Esophagus squamous epithelium (tissue), 5 donors: ENCODE data around the gene MMP8. TPM values are rescaled to one million over a fixed set of nuclear protein-coding genes. Genes with fewer than 3 reads are reported as not detected.

Experiments
- DNase-seq: peaks from one replicate; lab custom pipeline; 2025; lab: John Stamatoyannopoulos, UW
- H3K27ac ChIP-seq, 4 donors: fragments of 200-600 bp; sonication (generic); one replicate each; pipeline ENCODE4 v1.5.1; 2016 to 2019; ENCODE audit warnings: mild to moderate bottlenecking in 1 of 4
- H3K27me3 ChIP-seq, 4 donors: fragments of 200-600 bp; sonication (generic); 1 replicate in 3 of 4; 2 replicates in 1 of 4; pipeline versions ENCODE4 v1.5.1 to v1.6.0; 2017 to 2021; ENCODE audit warnings: antibody characterized with exemption in 1 of 4
- H3K36me3 ChIP-seq, 3 donors: fragments of 200-600 bp; sonication (generic); one replicate each; pipeline ENCODE4 v1.5.1; 2016 to 2019
- H3K4me1 ChIP-seq, 3 donors: fragments of 200-600 bp; sonication (generic); one replicate each; pipeline ENCODE4 v1.5.1; 2017 to 2019
- H3K4me3 ChIP-seq, 4 donors: fragments of 200-600 bp; sonication (generic); 1 replicate in 3 of 4; 2 replicates in 1 of 4; pipeline ENCODE4 v1.5.1; 2016 to 2019; ENCODE audit warnings: mild to moderate bottlenecking in 2 of 4, moderate library complexity in 1 of 4
- H3K9me3 ChIP-seq, 3 donors: fragments of 200-600 bp; sonication (generic); one replicate each; pipeline ENCODE4 v1.5.1; 2016 to 2019
- POLR2A ChIP-seq, 4 donors: fragments of 450-650 bp; IDR thresholded peaks; one replicate each; pipeline ENCODE4 v1.6.1; 2017; ENCODE audit warnings: antibody characterized with exemption in 4 of 4, mild to moderate bottlenecking in 4 of 4, moderate library complexity in 3 of 4
- WGBS, 2 donors: methylation state at CpG; one replicate each; pipeline ENCODE4 v1.1.5; 2018; 5-methylcytosine and 5-hydroxymethylcytosine counted together
- intact Hi-C: fragments of 100-400 bp; cut with DNase I; formaldehyde crosslinking; loops from one replicate; pipeline ENCODE4 v1.15.0; 2022
- total RNA-seq, 4 donors: library from RNA; depleted of rRNA; stranded (reverse); fragments of >200 nt; gene quantifications; one replicate each; pipeline ENCODE4 v1.1.0, GENCODE V29; 2016
- TF ChIP-seq, protein P1 (sequence below), 6 experiments: fragments of 450-650 bp in 4 of 6; fragments of 200-600 bp in 2 of 6; sonication (generic) in 2 of 6; IDR thresholded peaks; one replicate each; pipeline ENCODE4 v1.5.1; 2016 to 2019; ENCODE audit warnings: antibody characterized with exemption in 6 of 6, mild to moderate bottlenecking in 4 of 6, moderate library complexity in 4 of 6
- donor health status: DM: yes; HTN: yes; CAD: no.

MMP8 gene
- total RNA-seq, 4 donors from 2014 or later = not detected

DNA sequence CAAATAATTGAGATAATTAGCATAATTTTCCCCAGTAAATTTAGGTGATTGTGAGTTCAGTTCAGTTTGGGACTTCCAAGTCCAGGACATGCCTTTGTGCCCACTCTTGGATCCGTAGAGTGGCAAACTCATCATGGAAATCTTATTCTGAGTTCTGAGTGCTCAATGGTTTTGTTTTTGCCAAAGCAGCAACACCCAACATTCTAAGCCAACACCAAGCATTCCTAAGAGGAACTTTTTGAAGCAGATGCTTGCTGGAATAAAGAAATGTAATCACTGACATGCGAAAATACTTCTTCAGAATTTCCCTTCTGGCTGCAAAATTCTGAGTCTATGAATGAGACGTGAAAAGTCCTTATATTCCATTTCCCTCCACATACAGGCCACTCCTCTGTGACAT is 29.6 kb downstream of the MMP8 start:
- no peaks in the 10 kb centered on the region for H3K36me3 ChIP-seq
- intact Hi-C loops = no loop called here
- TF ChIP-seq, protein P1, sequence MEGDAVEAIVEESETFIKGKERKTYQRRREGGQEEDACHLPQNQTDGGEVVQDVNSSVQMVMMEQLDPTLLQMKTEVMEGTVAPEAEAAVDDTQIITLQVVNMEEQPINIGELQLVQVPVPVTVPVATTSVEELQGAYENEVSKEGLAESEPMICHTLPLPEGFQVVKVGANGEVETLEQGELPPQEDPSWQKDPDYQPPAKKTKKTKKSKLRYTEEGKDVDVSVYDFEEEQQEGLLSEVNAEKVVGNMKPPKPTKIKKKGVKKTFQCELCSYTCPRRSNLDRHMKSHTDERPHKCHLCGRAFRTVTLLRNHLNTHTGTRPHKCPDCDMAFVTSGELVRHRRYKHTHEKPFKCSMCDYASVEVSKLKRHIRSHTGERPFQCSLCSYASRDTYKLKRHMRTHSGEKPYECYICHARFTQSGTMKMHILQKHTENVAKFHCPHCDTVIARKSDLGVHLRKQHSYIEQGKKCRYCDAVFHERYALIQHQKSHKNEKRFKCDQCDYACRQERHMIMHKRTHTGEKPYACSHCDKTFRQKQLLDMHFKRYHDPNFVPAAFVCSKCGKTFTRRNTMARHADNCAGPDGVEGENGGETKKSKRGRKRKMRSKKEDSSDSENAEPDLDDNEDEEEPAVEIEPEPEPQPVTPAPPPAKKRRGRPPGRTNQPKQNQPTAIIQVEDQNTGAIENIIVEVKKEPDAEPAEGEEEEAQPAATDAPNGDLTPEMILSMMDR (IDR thresholded peaks at IDR 0.05) = no peak
- TF ChIP-seq POLR2A (IDR thresholded peaks at IDR 0.05) = no peak
- no peaks in the 10 kb centered on the region for H3K27me3 ChIP-seq
- H3K4me1 ChIP-seq = no peaks in the 10 kb centered on the region
- no peaks in the 10 kb centered on the region for H3K9me3 ChIP-seq
- no peak overlapping the region for H3K27ac ChIP-seq
- no peak for DNase-seq
- no peak overlapping the region for H3K4me3 ChIP-seq
- 63 to 69% methylated on average over 3 of the region's 3 CpGs for WGBS, 2 donors

GRCh38 chr11:102685754-102686153 is 39.0 kb downstream of the MMP8 start:
- DNase-seq = no peak
- Histone ChIP-seq H3K4me3 (no peak overlapping the region), H3K27me3 (no peaks in the 10 kb centered on the region), H3K9me3 (no peaks in the 10 kb centered on the region), H3K27ac (peak overlapping the region in 3 of 4 donors; percentile 15 to 52 (median 43)), H3K36me3 (no peaks in the 10 kb centered on the region), H3K4me1 (peaks cover 0 to 16% (median 0%) of the 10 kb centered on the region in 3 donors)
- no peak for TF ChIP-seq POLR2A (IDR thresholded peaks at IDR 0.05)
- TF ChIP-seq, protein P1 (IDR thresholded peaks at IDR 0.05) = no peak
- 40 to 65% methylated on average over 2 of the region's 2 CpGs for WGBS, 2 donors
- intact Hi-C loops = no loop called here

DNA sequence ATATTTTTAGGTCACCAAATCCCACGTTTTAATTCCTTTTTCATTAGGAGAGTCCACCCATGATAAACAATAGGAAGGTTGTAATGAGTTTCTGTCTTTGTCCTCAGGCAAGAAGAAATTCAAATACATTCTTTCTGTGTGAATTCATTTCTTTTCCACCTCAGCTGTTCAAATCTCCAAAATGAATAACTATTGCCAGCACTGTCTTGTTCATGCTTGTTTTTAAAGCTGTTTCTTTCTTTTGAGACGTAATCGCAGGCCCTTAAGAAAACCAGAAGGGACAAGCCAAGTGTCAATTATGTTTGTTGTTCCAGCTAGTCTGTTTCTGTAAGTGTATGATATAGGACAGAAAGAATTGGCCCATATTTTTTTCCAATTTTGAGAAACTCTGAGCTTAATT is 39.4 kb downstream of the MMP8 start:
- H3K27me3 ChIP-seq = no peaks in the 10 kb centered on the region
- H3K27ac ChIP-seq = peak overlapping the region in 2 of 4 donors; percentile 20 to 43

DNA sequence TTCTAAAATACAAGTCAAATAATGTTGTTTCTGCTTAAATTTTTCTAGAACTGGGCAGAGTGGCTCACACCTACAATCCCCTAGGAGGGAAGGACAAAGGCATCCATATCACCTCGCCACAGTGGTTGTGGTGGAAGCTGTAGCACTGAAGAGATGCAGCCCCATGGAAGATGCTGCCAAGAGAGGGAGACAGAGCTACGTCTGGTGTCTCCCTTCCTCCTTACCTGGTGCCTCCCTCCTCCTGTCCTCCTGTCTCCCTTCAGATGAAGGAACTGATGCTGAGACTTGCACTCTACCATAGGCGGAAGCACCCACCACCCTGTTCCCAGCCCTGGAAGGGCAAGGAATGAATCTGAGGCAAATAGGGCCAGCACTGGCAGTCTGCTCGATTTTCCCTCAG is 41.5 kb downstream of the MMP8 start:
- no peaks in the 10 kb centered on the region for H3K36me3 ChIP-seq
- intact Hi-C loops = no loop called here
- H3K4me3 ChIP-seq = no peak overlapping the region
- H3K27me3 ChIP-seq = no peaks in the 10 kb centered on the region
- H3K27ac ChIP-seq = no peak overlapping the region
- H3K9me3 ChIP-seq = no peaks in the 10 kb centered on the region
- TF ChIP-seq POLR2A (IDR thresholded peaks at IDR 0.05) = no peak
- TF ChIP-seq, protein P1 (IDR thresholded peaks at IDR 0.05) = no peak
- no peak for DNase-seq
- WGBS, 2 donors = 58 to 59% methylated on average over 4 of the region's 4 CpGs
- peaks cover 0 to 16% (median 0%) of the 10 kb centered on the region in 3 donors for H3K4me1 ChIP-seq

More for the DNA sequence above, 39.4 kb downstream of the MMP8 start:
- H3K36me3 ChIP-seq = no peaks in the 10 kb centered on the region
- no peak for DNase-seq
- TF ChIP-seq, protein P1 (IDR thresholded peaks at IDR 0.05) = no peak
- TF ChIP-seq POLR2A (IDR thresholded peaks at IDR 0.05) = no peak
- H3K9me3 ChIP-seq = no peaks in the 10 kb centered on the region
- intact Hi-C loops = no loop called here
- no peak overlapping the region for H3K4me3 ChIP-seq
- 25% methylated on average over 3 of the region's 3 CpGs for WGBS, 2 donors
- peaks cover 0 to 16% (median 0%) of the 10 kb centered on the region in 3 donors for H3K4me1 ChIP-seq

GRCh38 chr11:102680945-102681344 is 43.8 kb downstream of the MMP8 start:
- intact Hi-C loops = no loop called here
- H3K27me3 ChIP-seq = no peaks in the 10 kb centered on the region
- TF ChIP-seq POLR2A (IDR thresholded peaks at IDR 0.05) = no peak
- TF ChIP-seq, protein P1 (IDR thresholded peaks at IDR 0.05) = no peak
- no peak overlapping the region for H3K27ac ChIP-seq
- H3K4me1 ChIP-seq = peaks cover 0 to 11% (median 0%) of the 10 kb centered on the region in 3 donors
- DNase-seq = no peak
- no peaks in the 10 kb centered on the region for H3K36me3 ChIP-seq
- H3K9me3 ChIP-seq = no peaks in the 10 kb centered on the region
- 13 to 20% methylated on average over 1 of the region's 1 CpG for WGBS, 2 donors
- H3K4me3 ChIP-seq = no peak overlapping the region
